Measurements from ENCODE around the gene PTPN9. TPM values are rescaled to one million over a fixed set of nuclear protein-coding genes. Genes with fewer than 3 reads are reported as not detected.

PTPN9 gene
- total and polyA plus RNA-seq, 2 of the 13 experiments (the other 11 are each of a cell fraction or from before 2014, with no cell fraction given): 16.6 to 19.9 TPM

DNA sequence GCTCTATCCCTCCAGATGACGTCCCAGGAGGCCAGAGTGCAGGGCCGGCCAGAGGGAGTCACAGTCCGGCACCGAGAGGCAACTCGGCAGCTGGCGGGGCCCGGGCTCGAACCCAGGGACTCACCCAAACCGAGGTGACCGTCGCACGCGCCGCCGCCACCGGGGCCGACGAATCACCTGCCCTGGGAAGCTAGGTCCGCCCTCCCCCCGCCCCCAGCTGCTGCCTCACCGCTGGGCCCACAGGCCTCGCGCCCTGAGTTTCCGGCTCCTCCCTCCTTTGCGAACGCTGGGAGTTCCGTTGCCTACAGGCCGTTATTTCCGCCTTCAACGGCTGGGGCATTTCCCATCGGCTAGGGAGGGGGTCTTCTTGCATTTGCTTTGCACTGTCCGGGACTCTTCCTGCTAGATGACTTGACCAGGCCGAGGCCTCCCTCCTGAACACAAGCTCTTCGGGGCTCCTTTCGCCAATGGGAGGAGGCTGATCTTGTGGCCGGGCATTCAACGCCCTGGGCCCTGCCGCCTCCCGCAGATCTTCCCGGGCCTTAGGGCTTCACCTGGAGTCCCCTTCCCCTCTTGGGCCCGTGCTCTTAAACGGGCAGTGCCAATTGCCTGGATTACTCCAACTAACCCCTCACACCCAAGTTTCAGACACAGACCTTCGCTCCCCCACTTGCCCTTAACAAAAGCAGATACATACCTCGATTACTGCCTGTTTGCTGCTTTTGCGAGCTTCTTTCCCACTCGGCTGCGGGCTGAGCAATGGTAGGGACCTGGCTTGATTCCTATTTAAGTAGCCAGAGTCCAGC lies 46.6 kb upstream of the PTPN9 start, which contains the start of gene SNUPN (continued):
- TF ChIP-seq ZNF672 (CRISPR knock-in tag; IDR thresholded peaks at IDR 0.05) (no peak), TBL1XR1 (IDR thresholded peaks at IDR 0.05; ENCODE audit: borderline replicate concordance, low read length, partially characterized antibody) (no peak), ZNF10 (CRISPR knock-in tag; IDR thresholded peaks at IDR 0.05; ENCODE audit: borderline replicate concordance, low read depth) (no peak), DR1 (CRISPR knock-in tag; IDR thresholded peaks at IDR 0.05) (no peak), ONECUT2 (CRISPR knock-in tag; IDR thresholded peaks at IDR 0.05) (no peak), SATB2 (CRISPR knock-in tag; IDR thresholded peaks at IDR 0.05) (no peak), ZIK1 (CRISPR knock-in tag; IDR thresholded peaks at IDR 0.05; ENCODE audit: borderline replicate concordance, low read depth) (peak; percentile 54; the same call in 1 of the 2 replicates), ZNF747 (CRISPR knock-in tag; IDR thresholded peaks at IDR 0.05; ENCODE audit: borderline replicate concordance) (no peak), SRF (IDR thresholded peaks at IDR 0.05; ENCODE audit: low read depth, low read length) (no peak), ZNF607 (CRISPR knock-in tag; IDR thresholded peaks at IDR 0.05; ENCODE audit: borderline replicate concordance) (no peak; the same call in 1 of the 2 replicates), RBAK (CRISPR knock-in tag; IDR thresholded peaks at IDR 0.05) (no peak), REXO4 (CRISPR knock-in tag; IDR thresholded peaks at IDR 0.05; ENCODE audit: borderline replicate concordance) (no peak), ZNF674 (CRISPR knock-in tag; IDR thresholded peaks at IDR 0.05; ENCODE audit: low read depth) (no peak), ZNF225 (CRISPR knock-in tag; IDR thresholded peaks at IDR 0.05) (no peak), CEBPG (CRISPR knock-in tag; IDR thresholded peaks at IDR 0.05) (no peak), NFKB2 (CRISPR knock-in tag; IDR thresholded peaks at IDR 0.05; ENCODE audit: borderline replicate concordance) (peak; percentile 86; the same call in 1 of the 2 replicates), MTF2 (CRISPR knock-in tag; IDR thresholded peaks at IDR 0.05; ENCODE audit: borderline replicate concordance) (no peak), CBFB (CRISPR knock-in tag; IDR thresholded peaks at IDR 0.05) (peak; percentile 70; the same call in 1 of the 2 replicates), KMT2B (CRISPR knock-in tag; IDR thresholded peaks at IDR 0.05) (peak; percentile 44; the same call in 1 of the 2 replicates), ATRX (CRISPR knock-in tag; IDR thresholded peaks at IDR 0.05; ENCODE audit: borderline replicate concordance) (no peak), RORA (CRISPR knock-in tag; IDR thresholded peaks at IDR 0.05) (no peak), ATM (IDR thresholded peaks at IDR 0.05; ENCODE audit: borderline replicate concordance) (no peak), MLLT10 (CRISPR knock-in tag; IDR thresholded peaks at IDR 0.05) (no peak)
- TF ChIP-seq, protein P1, sequence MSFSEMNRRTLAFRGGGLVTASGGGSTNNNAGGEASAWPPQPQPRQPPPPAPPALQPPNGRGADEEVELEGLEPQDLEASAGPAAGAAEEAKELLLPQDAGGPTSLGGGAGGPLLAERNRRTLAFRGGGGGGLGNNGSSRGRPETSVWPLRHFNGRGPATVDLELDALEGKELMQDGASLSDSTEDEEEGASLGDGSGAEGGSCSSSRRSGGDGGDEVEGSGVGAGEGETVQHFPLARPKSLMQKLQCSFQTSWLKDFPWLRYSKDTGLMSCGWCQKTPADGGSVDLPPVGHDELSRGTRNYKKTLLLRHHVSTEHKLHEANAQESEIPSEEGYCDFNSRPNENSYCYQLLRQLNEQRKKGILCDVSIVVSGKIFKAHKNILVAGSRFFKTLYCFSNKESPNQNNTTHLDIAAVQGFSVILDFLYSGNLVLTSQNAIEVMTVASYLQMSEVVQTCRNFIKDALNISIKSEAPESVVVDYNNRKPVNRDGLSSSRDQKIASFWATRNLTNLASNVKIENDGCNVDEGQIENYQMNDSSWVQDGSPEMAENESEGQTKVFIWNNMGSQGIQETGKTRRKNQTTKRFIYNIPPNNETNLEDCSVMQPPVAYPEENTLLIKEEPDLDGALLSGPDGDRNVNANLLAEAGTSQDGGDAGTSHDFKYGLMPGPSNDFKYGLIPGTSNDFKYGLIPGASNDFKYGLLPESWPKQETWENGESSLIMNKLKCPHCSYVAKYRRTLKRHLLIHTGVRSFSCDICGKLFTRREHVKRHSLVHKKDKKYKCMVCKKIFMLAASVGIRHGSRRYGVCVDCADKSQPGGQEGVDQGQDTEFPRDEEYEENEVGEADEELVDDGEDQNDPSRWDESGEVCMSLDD (CRISPR knock-in tag; IDR thresholded peaks at IDR 0.05; ENCODE audit: borderline replicate concordance): no peak; the same call in 1 of the 2 replicates
- TF ChIP-seq, protein P2, sequence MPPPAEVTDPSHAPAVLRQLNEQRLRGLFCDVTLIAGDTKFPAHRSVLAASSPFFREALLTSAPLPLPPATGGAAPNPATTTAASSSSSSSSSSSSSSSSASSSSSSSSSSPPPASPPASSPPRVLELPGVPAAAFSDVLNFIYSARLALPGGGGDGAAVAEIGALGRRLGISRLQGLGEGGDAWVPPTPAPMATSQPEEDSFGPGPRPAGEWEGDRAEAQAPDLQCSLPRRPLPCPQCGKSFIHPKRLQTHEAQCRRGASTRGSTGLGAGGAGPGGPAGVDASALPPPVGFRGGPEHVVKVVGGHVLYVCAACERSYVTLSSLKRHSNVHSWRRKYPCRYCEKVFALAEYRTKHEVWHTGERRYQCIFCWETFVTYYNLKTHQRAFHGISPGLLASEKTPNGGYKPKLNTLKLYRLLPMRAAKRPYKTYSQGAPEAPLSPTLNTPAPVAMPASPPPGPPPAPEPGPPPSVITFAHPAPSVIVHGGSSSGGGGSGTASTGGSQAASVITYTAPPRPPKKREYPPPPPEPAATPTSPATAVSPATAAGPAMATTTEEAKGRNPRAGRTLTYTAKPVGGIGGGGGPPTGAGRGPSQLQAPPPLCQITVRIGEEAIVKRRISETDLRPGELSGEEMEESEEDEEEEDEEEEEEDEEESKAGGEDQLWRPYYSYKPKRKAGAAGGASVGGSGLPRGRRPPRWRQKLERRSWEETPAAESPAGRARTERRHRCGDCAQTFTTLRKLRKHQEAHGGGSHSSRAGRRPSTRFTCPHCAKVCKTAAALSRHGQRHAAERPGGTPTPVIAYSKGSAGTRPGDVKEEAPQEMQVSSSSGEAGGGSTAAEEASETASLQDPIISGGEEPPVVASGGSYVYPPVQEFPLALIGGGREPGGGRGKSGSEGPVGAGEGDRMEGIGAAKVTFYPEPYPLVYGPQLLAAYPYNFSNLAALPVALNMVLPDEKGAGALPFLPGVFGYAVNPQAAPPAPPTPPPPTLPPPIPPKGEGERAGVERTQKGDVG (CRISPR knock-in tag; IDR thresholded peaks at IDR 0.05; ENCODE audit: borderline replicate concordance): no peak

Measured in HepG2 (cell line).